Stimulated activated CD4-positive, alpha-beta T cell treated with anti-CD3 and anti-CD28 coated beads, Interleukin-15, amount 100 ng/mL, for 48 hours (primary cell): Measurements from ENCODE around the gene FER.

Source experiments
- DNase-seq, 2 donors: peaks; one replicate each; pipeline ENCODE4 v3.0.0-alpha.2; 2020; ENCODE audit warnings: low read depth in 2 of 2

The FER gene

GRCh38 chr5:109177227-109177626 is 429.5 kb downstream of the FER start:
- no peak for DNase-seq

GRCh38 chr5:109177782-109178181 is 430.1 kb downstream of the FER start:
- DNase-seq: no peak

GRCh38 chr5:109180668-109181067 is 433.0 kb downstream of the FER start:
- no peak for DNase-seq

- DNase-seq: no peak
These were observed 439.1 kb downstream of the FER start for GRCh38 chr5:109186759-109187158.

- DNase-seq: no peak
These were observed 443.5 kb downstream of the FER start for GRCh38 chr5:109191153-109191558.

- DNase-seq: no peak
These were observed 444.3 kb downstream of the FER start for GRCh38 chr5:109192027-109192426.

GRCh38 chr5:109192555-109193281 is 445.0 kb downstream of the FER start:
- no peak for DNase-seq

- DNase-seq: no peak
These were observed 448.0 kb downstream of the FER start for GRCh38 chr5:109195667-109196066.

GRCh38 chr5:109196087-109196822 is 448.6 kb downstream of the FER start:
- no peak for DNase-seq

- no peak for DNase-seq
These were observed 449.1 kb downstream of the FER start for GRCh38 chr5:109196823-109197160.

GRCh38 chr5:109199289-109199688 is 451.6 kb downstream of the FER start:
- no peak for DNase-seq

GRCh38 chr5:109199799-109200620 is 452.3 kb downstream of the FER start:
- DNase-seq: no peak

GRCh38 chr5:109215040-109215439 is 467.3 kb downstream of the FER start:
- no peak for DNase-seq

- DNase-seq: no peak
These were observed 471.1 kb downstream of the FER start for GRCh38 chr5:109218818-109219217.

GRCh38 chr5:109223531-109223930 is 475.8 kb downstream of the FER start:
- no peak for DNase-seq

GRCh38 chr5:109224276-109224882 is 476.7 kb downstream of the FER start:
- DNase-seq: no peak

- no peak for DNase-seq
These were observed 478.3 kb downstream of the FER start for GRCh38 chr5:109225716-109226625.

- DNase-seq: no peak
These were observed 482.7 kb downstream of the FER start for GRCh38 chr5:109230369-109230768.

GRCh38 chr5:109231331-109231730 is 483.6 kb downstream of the FER start:
- DNase-seq: no peak

GRCh38 chr5:109234381-109234780 is 486.7 kb downstream of the FER start:
- no peak for DNase-seq

GRCh38 chr5:109239456-109239855 is 491.8 kb downstream of the FER start:
- no peak for DNase-seq
